ENCODE results near the gene FSTL4. TPM values are rescaled to one million over a fixed set of nuclear protein-coding genes. Genes with fewer than 3 reads are reported as not detected.

Gene FSTL4
- total RNA-seq, 1 experiment from 2014 or later: 0.14 TPM

- DNase-seq (ENCODE audit: low spot score): no peak
Observed at GRCh38 chr5:133478199-133478985, 133.9 kb downstream of the FSTL4 start.

DNA sequence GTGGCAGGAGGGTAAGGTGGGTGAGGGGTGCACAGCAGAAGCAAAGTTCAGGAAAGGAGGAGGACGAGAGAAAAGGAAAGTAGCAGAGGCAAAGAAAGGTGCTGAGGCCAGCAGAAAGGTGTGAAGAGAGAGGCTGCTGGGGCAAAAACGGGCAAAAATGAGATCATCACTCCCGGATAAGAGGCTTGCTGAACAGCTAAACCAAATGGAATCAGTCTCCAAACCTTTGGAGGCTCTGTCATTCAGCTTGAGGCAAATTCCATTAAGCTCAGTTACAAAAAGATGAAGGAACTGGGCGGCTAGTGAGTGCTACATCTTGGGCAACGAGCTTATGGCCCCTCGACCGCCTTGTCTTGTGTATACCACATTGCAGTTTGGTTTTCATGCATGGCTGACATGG, 136.4 kb downstream of the FSTL4 start:
- DNase-seq (ENCODE audit: low spot score): no peak

DNA sequence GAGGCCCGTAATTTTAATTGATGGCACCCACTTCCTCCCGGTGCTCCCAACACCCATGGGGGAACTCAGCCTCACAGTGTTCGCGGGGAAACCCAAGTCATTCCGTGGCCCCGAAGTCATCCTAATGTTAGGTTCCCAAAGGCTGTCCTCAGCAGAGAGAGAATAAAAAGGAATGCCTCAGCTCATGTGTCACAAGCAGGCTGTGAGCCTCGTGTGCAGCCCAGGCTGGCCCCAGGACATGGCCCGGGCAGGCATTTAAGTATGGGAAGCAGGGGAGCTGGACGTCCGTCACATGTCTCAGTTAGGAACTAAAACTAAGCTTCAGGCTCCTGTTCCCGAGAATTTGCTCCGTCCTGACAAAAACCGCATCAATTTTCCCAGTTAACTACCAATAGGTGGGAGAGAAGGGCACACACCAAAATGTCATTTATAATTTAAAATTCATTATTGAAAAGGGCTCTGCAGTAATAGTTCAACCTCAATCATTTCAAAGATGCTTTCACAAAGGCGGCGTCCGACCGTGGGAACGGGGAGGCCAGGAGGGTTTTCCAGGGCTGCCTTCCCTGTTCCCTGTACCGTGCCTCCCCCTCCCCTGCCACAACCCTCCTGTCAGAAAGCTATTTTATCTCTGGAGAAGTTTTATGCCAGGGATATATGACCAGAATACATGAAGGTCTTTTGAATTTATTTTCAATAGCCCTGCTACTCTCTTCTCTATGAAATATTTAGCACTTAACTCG, 137.3 kb downstream of the FSTL4 start:
- DNase-seq (ENCODE audit: low spot score): no peak

DNA sequence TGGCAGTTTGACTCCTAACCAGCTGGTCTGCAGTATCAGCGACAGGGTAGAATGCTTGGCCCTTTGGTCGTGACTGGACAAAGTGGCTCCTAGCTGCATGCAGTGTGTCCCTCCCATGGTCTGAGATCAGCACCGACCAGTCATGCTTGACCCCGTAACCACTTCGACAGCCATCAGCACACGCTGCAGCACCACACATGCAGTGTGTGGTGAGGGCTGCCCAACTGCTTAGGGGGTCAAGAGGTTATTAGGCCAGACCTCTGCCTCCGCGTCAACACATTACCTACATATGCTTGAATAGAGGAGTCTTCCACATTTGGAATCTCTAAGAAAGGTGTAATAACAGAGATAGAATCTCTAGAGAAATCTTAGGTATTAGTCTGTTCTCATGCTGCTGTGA, 139.1 kb downstream of the FSTL4 start:
- no peak for DNase-seq (ENCODE audit: low spot score)

GRCh38 chr5:133472829-133473228, 139.5 kb downstream of the FSTL4 start:
- DNase-seq (ENCODE audit: low spot score): no peak

GRCh38 chr5:133471699-133472098, 140.6 kb downstream of the FSTL4 start:
- no peak for DNase-seq (ENCODE audit: low spot score)

DNA sequence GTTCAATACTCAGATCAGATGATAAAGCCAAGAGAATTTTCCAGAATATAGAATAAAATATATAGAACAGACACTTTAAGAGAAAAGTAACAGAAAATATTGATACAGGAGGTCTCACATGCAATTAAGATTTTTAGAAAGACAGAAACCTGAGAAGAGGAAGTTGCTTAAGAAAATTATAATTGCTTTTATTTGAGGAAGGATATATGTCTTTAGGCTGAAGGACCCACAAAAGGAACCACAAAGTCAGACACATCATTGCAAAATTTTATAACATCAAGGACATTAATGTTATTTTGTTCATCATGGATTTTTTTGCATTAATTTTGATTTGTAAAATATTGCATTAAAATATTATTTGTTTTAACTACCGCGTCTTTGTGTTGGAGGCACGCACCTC, 141.5 kb downstream of the FSTL4 start:
- no peak for DNase-seq (ENCODE audit: low spot score)

- no peak for DNase-seq (ENCODE audit: low spot score)
Observed at GRCh38 chr5:133469846-133470245, 142.5 kb downstream of the FSTL4 start.

GRCh38 chr5:133469252-133469651, 143.1 kb downstream of the FSTL4 start:
- no peak for DNase-seq (ENCODE audit: low spot score)

DNA sequence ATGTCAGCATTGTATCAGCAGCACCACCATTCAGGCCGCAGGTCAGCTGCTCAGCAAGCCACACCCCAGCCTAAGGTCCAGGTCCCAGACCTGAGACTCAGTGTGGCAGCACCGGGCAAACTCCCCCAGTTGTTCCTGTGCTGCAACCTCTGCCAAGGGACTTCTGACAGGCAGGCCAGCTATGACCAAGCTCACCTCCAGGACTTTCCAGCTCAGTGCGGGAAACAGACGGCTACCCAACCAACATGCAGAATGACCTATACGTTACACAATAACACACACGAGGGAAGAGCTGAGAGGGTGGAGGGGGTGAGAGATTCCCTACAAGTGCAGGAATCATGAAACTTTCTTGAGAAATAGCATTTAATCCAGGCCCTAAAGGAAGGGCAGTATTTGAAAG, 143.7 kb downstream of the FSTL4 start:
- DNase-seq (ENCODE audit: low spot score): no peak

DNA sequence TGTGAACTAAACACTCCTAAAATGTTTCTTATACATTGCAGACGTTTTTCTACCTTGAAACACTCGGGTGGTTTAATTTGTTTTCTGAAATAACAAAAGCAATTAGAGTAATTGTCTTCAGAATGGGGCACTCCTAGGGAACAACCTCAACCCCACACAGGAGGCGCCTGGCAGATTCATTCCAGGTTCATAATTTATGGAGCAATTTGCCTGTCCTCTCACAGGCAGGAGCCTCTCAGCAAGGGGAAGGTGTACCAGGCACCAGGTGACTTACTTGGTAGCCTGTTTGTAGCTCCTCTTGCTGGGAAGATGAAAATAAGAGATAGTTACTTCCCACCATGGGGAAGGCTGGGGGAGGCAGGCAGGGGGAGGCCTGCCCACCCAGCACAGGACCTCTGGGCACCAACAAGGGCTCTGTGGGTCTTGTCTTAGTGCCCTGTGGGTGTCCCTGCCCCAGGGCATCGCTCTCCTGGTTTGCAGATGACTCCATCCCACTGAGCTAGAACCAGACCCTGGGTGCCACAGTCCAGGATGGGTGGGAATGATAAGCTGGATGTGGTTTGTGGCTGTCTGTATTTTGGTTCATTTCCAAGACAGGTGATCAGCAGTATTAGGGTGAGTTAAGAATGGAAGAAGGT, 144.4 kb downstream of the FSTL4 start:
- DNase-seq (ENCODE audit: low spot score): no peak

DNA sequence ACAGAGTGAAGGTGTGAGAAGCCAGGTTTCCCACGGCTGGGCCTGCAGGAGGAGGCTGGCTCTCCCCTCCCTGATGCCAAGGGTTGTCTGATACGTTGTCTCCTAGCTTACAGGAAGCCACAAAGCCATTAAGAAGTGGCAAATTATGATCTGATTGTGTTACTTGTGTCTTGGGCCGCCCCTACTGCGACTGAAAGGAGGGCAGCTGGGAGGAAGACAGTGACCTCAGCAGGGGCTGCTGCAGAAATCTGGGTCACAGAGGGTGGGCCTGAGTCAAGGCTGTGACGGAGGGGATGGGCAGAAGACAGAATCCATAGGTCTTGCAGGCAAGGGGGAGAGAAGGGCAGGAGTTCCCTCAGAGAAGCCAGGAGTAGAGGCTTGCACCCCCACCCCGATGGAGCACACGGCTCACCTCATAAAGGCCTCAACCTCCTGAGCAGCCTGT, 145.0 kb downstream of the FSTL4 start:
- DNase-seq (ENCODE audit: low spot score): no peak

GRCh38 chr5:133466556-133467334, 145.6 kb downstream of the FSTL4 start:
- DNase-seq (ENCODE audit: low spot score): no peak

DNA sequence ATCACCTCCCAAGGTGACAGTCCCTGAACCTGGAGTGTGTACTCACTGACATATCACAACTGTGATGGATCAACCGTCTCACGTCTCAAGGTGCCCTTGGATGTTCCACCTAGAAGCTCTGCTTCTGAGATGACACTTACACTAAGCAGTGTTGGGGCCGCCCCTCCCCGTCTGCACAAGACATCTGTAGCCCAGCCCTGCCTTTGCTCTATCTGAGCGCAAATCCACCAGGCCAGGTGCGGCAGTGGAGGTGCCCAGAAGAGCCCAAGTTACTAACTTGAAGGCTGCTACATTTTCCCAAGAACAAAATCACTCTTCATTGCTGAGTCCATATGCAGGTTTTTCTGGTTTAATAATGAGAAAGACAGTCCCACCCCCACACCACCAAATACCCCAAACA, 148.3 kb downstream of the FSTL4 start:
- no peak for DNase-seq (ENCODE audit: low spot score)

DNA sequence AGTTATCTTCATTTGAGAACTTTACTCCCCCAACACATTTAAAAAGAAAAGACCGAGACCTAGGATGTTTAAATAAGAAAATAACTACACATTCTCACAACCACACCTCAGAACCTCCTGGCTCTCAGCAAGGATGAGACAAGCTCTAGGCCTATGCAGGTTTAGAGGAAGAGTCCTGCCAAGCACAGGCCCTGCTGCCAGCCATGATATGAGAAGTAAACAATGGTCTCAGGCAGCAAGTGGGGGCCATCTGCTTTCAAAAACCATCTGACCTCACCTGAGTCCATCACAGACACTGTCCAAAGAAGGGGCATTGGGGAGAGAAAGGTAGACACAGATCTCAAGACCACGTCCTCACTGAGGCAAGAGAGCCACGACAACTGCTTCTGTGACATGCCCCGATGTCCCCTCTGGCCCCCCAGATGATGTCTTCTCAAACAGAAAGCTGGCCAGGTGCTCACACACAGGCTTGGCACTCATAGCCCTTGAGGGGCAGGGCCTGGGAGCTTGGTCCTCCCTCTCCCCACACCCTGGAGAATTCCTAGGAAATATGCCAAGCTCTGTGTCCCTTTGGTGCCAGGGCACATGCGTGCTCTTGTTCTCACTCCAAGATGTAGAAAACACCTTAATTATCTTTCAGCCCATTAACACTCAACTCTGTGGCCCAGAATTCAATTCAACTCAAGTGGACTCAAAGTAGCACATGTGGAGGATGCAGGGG, 150.4 kb downstream of the FSTL4 start:
- DNase-seq (ENCODE audit: low spot score): no peak

- DNase-seq (ENCODE audit: low spot score): no peak
Observed at GRCh38 chr5:133460172-133460758, 152.1 kb downstream of the FSTL4 start.

DNA sequence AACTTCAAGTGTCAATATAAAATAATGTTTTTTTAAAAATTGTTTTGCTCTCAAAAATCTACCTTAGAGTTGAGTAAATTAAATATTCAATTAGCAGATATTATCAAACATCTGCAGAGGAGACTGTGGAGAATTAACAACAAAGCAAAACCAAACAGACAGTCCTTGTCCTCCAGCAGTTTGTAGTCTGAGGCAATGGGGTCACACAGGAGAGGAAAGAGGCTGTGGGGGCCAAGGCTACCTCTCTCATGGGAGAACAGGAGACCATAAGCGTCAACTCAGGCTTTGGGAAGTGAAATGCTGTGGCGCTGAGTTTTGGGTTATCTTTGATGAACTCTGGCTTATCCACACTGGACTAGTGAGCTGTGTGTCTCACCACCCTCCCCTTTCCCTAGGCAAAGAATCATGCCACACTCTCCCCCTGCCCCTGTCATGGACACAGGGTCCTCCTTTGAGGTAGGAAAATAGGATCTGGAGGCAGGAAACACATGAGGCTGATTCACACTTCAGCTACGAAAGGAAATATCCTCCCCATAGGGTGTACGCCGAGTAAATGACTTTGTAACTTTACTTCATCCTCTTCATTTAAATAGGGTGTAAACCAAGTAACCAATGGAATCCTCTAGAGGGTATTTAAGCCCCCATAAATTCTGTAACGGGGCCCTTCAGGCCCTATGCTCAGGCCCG, 152.7 kb downstream of the FSTL4 start:
- DNase-seq (ENCODE audit: low spot score): no peak

GRCh38 chr5:133458435-133458834, 153.9 kb downstream of the FSTL4 start:
- DNase-seq (ENCODE audit: low spot score): no peak

DNA sequence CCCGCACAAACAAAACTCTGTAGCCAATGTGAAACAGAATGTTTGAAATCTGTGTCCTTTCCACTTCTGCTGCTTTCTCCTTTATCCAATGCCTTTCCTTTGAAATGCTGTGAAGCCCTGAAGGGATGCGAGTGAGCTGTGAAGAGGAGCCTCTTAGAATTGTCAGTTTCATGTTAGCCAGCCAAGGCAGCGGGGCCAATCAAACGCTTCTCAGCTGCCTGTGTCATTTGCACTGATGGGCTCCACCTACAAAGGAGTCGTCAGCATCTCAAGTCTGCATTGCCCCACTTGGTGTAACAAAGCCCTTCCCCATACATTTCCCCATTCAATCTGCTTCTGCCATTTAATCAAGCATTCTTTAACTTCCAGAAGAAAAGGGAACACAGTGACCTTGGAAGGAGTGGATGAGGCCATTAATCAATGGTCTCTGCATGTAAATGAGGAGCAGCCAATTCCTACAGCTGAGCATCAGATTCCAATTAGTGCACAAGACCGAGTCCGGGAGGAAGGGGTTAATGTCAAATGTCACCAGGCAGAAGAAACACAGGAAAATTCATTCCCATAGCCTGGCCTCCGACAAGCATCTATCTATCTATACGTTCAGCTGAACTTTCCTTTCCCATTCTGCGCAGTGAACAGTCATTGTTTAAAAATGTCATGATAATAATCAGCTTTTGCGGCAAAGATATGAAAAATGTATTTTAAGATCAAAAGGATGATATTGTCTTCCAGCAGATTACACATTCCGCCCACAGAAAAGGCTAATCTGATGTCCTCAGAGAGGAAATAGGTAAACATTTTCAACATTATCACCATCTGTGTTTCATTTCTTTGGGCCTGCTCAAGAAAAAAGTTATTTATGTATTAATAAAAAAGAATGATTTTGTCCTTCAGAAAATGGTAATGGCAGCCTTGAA, 154.6 kb downstream of the FSTL4 start:
- no peak for DNase-seq (ENCODE audit: low spot score)

Measured in H4 (cell line).